Suppressor macrophage treated with lipopolysaccharide for 4 hours (primary cell): ENCODE results near the gene CHRD.
"Not testable (repeated sequence)": the region's sequence is repeated elsewhere in the genome, so short reads cannot be mapped to it uniquely, and the experiment has no call there.

Experiments
- DNase-seq: peaks from one replicate; pipeline ENCODE4 v3.0.0-alpha.2; 2020

CHRD gene

DNA sequence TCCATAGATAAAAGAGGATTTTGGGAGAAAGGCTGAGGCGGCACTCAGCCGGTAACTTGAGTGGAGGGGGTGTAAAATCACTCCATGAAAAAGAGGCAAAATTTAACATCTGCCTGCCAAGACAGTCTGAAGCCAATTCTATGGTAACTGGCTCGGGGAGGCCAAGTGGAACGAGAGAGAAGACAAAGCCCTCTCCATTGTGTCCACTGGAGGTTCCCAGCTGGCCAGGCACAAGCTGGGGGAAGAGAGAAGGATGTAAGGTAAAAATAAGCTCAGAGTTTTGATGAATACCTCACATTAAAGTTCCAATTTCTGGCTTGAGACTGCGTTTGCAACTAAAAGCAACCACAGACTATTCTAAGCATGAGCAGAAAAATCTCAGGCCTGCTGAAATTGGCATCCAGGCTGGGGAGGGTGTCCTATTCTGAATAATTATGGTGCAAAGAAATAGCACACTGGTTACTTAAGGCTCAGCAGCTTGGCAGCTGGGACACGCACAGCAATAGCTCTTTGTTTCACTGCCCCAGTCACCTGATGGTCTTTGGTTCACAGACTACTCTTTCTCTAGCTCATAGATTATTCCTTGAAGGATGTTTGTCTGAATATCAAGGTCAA is 48.8 kb downstream of the CHRD start:
- no peak for DNase-seq

DNA sequence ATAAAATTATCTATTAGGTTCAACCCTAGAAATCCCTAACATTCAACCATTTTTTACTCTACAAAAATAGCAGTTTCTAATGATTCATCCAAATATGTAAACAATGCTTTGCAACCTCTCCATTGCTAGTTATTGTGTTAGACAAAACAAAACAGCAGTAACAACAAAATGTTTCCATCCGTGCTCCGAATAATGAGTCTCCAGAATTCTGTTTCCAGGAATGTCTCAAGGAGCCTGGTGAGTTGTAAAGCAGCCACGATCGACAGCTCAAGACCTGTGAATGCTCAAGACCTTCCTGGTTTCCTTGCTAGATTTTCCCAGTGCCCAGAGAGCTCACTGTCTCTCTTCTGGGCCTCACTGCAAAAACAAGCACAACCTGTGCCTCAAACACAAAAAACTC is 49.9 kb downstream of the CHRD start:
- DNase-seq = no peak

DNA sequence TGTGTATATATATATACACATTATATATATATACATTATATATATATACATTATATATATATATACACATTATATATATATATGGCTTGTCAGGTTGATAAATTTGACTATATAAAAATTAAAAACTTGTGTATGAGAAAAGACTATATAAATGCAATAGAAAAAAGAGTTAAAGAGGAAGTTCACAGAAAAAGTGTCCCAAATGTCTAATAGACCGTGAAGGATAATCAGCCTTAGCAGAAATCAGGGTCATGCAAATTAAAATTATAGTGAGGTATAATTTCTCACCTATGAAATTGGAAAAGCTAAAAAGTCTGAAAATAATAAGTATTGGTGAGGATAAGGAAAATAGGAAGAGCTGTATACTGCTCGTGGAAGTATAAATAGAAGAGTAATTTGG is 51.1 kb downstream of the CHRD start:
- DNase-seq = no peak

DNA sequence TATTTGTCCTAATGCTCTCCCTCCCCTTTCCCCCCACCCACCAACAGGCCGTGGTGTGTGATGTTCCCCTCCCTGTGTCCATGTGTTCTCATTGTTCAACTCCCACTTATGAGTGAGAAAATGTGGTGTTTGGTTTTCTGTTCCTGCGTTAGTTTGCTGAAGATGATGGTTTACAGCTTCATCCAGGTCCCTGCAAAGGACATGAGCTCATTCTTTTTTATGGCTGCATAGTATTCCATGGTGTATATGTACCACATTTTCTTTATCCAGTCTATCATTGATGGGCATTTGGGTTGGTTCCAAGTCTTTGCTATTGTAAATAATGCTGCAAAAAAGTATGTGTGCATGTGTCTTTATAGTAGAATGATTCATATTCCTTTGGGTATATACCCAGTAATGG is 53.3 kb downstream of the CHRD start:
- not testable (repeated sequence) for DNase-seq

DNA sequence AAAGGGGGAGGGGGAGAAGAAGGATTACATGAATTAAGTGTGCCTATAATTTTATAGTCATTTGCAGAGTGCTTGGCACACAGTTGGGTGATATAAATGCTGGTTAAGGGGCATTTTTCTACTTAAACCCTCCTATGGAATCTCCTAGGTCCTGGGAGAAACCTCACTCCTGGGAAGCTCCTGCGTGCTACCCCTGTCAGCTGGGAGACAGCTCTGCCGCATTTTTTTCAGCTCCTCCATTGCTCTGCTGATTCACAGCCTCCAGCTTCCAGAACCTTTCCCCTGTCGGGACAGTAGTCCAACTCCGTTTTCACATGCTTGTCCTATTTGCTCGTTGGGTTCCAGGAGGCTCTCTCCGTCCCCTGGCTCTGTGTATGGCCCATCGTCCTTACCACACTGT is 59.2 kb downstream of the CHRD start:
- no peak for DNase-seq
